SK-N-SH (cell line): ENCODE results near the gene SIRT2. TPM values are rescaled to one million over a fixed set of nuclear protein-coding genes. Genes with fewer than 3 reads are reported as not detected.
A peak's percentile ranks its signal among the peaks of the same experiment; 100 is the strongest.

Experiments
- CTCF ChIA-PET: fragments of 300-600, 350-600 bp; formaldehyde crosslinking; extraction: SDS; loops from one replicate; lab custom pipeline; 2021; lab: Yijun Ruan, JAX
- POLR2A ChIA-PET: fragments of 350-600 bp; sonication (Branson Sonifier 250); formaldehyde crosslinking; extraction: SDS; loops from one replicate; lab custom pipeline; 2020; ENCODE audit warnings: antibody characterized with exemption, inconsistent platforms; lab: Yijun Ruan, JAX
- DNase-seq: peaks from one replicate; pipeline ENCODE4 v3.0.0; 2012
- H2AFZ ChIP-seq: fragments of 200-600 bp; sonication (generic); 2 replicates; pipeline ENCODE4 v1.8.1; 2016; ENCODE audit warnings: antibody characterized with exemption, mild to moderate bottlenecking, low read depth
- H3F3A ChIP-seq: fragments of 200-600 bp; sonication (generic); replicated peaks from 2 replicates; pipeline ENCODE3; 2016; ENCODE audit warnings: antibody characterized with exemption, mild to moderate bottlenecking; ENCODE audit not compliant: insufficient read depth
- H3K27ac ChIP-seq, 2 experiments: fragments of 200-500 bp in 1 of 2; fragments of 200-600 bp in 1 of 2; sonication (Bioruptor generic) in 1 of 2; sonication (generic), shearing (Covaris generic) in 1 of 2; 2 replicates each; pipeline versions ENCODE4 v1.5.1 to v1.6.1; 2014 to 2016; ENCODE audit warnings: low read depth in 2 of 2, inconsistent platforms in 1 of 2, low read length in 1 of 2, mild to moderate bottlenecking in 1 of 2, mixed read lengths in 1 of 2
- H3K27me3 ChIP-seq: fragments of 200-600 bp; sonication (generic), shearing (Covaris generic); 2 replicates; pipeline ENCODE4 v1.6.1; 2016; ENCODE audit warnings: mixed run types; ENCODE audit not compliant: insufficient read depth
- H3K36me3 ChIP-seq, 2 experiments: fragments of 200-500 bp in 1 of 2; fragments of 200-600 bp in 1 of 2; sonication (Bioruptor generic) in 1 of 2; sonication (generic) in 1 of 2; replicated peaks in 1 of 2; 2 replicates each; pipeline versions ENCODE3 to v1.5.1; 2014 to 2016; ENCODE audit warnings: low read length in 1 of 2, mild to moderate bottlenecking in 1 of 2; ENCODE audit not compliant: insufficient read depth in 2 of 2, control insufficient read depth in 1 of 2
- H3K4me1 ChIP-seq, 2 experiments: fragments of 200-500 bp in 1 of 2; fragments of 200-600 bp in 1 of 2; sonication (Bioruptor generic) in 1 of 2; sonication (generic), shearing (Covaris generic) in 1 of 2; 2 replicates each; pipeline versions ENCODE4 v1.5.1 to v1.6.1; 2014 to 2016; ENCODE audit warnings: low read depth in 1 of 2, low read length in 1 of 2, mixed run types in 1 of 2; ENCODE audit not compliant: insufficient read depth in 2 of 2, control insufficient read depth in 1 of 2
- H3K4me2 ChIP-seq: fragments of 200-600 bp; sonication (generic), shearing (Covaris generic); 2 replicates; pipeline ENCODE4 v1.6.1; 2017; ENCODE audit warnings: mixed run types
- H3K4me3 ChIP-seq, 2 experiments: fragments of 200-500 bp in 1 of 2; fragments of 200-600 bp in 1 of 2; sonication (Bioruptor generic) in 1 of 2; sonication (generic), shearing (Covaris generic) in 1 of 2; 2 replicates each; pipeline versions ENCODE4 v1.5.1 to v1.8.1; 2014 to 2016; ENCODE audit warnings: low read depth in 2 of 2, inconsistent platforms in 1 of 2, low read length in 1 of 2, mild to moderate bottlenecking in 1 of 2, mixed read lengths in 1 of 2, moderate library complexity in 1 of 2
- H3K79me2 ChIP-seq: fragments of 200-600 bp; sonication (generic); 2 replicates; pipeline ENCODE4 v1.8.1; 2017; ENCODE audit warnings: mild to moderate bottlenecking; ENCODE audit not compliant: insufficient read depth
- H3K9ac ChIP-seq: fragments of 200-600 bp; sonication (generic); 2 replicates; pipeline ENCODE4 v1.6.1; 2017; ENCODE audit warnings: mixed run types
- H3K9me2 ChIP-seq: fragments of 200-600 bp; sonication (generic); 2 replicates; pipeline ENCODE4 v1.6.1; 2017; ENCODE audit warnings: mixed run types
- H3K9me3 ChIP-seq: fragments of 200-600 bp; sonication (generic); 2 replicates; pipeline ENCODE4 v1.6.1; 2017; ENCODE audit warnings: mixed run types, mild to moderate bottlenecking, moderate library complexity
- H4K20me1 ChIP-seq: fragments of 200-600 bp; sonication (generic); 2 replicates; pipeline ENCODE4 v1.6.1; 2017; ENCODE audit warnings: mild to moderate bottlenecking, mixed run types; ENCODE audit not compliant: insufficient read depth
- ELF1 ChIP-seq: IDR thresholded peaks from 2 replicates; pipeline ENCODE4 v1.4.0; 2012
- FOXJ3 ChIP-seq: sonication (generic); formaldehyde crosslinking; IDR thresholded peaks from 2 replicates; pipeline ENCODE4 v1.5.1; 2020; ENCODE audit warnings: mild to moderate bottlenecking, missing genetic modification reagents
- GABPA ChIP-seq: IDR thresholded peaks from 2 replicates; pipeline ENCODE4 v1.4.0; 2012; ENCODE audit warnings: low read depth, mild to moderate bottlenecking
- IRF3 ChIP-seq: fragments of 150-350 bp; IDR thresholded peaks from 2 replicates; pipeline ENCODE4 v1.6.1; 2016; ENCODE audit warnings: mild to moderate bottlenecking, low read depth, low read length
- JUND ChIP-seq: IDR thresholded peaks from 2 replicates; pipeline ENCODE4 v1.4.0; 2012
- MEF2A ChIP-seq: IDR thresholded peaks from 2 replicates; pipeline ENCODE4 v1.4.0; 2012; ENCODE audit warnings: low read depth, borderline replicate concordance
- NFIC ChIP-seq: IDR thresholded peaks from 2 replicates; pipeline ENCODE4 v1.4.0; 2012; ENCODE audit warnings: borderline replicate concordance
- POLR2AphosphoS5 ChIP-seq: IDR thresholded peaks from 2 replicates; pipeline ENCODE4 v1.6.1; 2012; ENCODE audit warnings: low read depth, low read length
- RFX5 ChIP-seq: IDR thresholded peaks from 2 replicates; pipeline ENCODE4 v1.6.1; 2012; ENCODE audit warnings: mild to moderate bottlenecking, improper control_type of control experiment, low read length
- TCF12 ChIP-seq: IDR thresholded peaks from 2 replicates; pipeline ENCODE4 v1.4.0; 2012
- TEAD4 ChIP-seq: IDR thresholded peaks from 2 replicates; pipeline ENCODE4 v1.4.0; 2012; ENCODE audit warnings: mild to moderate bottlenecking, borderline replicate concordance; ENCODE audit not compliant: insufficient read depth
- USF2 ChIP-seq: fragments of 150-350 bp; IDR thresholded peaks from 2 replicates; pipeline ENCODE4 v1.6.1; 2017; ENCODE audit warnings: antibody characterized with exemption, low read length, low read depth, borderline replicate concordance
- WGBS: methylation state at CpG from one replicate; pipeline ENCODE4 v1.1.6; 2017; ENCODE audit warnings: low lambda C conversion rate; 5-methylcytosine and 5-hydroxymethylcytosine counted together
- polyA plus RNA-seq, 3 experiments: library from polyadenylated mRNA; depleted of rRNA; stranded (reverse); fragments of >200 nt; gene quantifications; 2 replicates each; pipeline ENCODE4 v1.2.3, GENCODE V29; 2012
- TF ChIP-seq, protein P1 (sequence below): IDR thresholded peaks from 2 replicates; pipeline ENCODE4 v1.4.0; 2012; ENCODE audit warnings: low read depth, borderline replicate concordance
- TF ChIP-seq, protein P2 (sequence below): IDR thresholded peaks from 2 replicates; pipeline ENCODE4; 2012
- TF ChIP-seq, protein P3 (sequence below): IDR thresholded peaks from 2 replicates; pipeline ENCODE4 v1.4.0; 2012; ENCODE audit warnings: low read depth

SIRT2 gene
- polyA plus RNA-seq, 1 of the 3 experiments (the other 2 are of a cell fraction): 39.3 TPM

- peaks cover 36 to 46% of the 10 kb centered on the region in 2 experiments for H3K36me3 ChIP-seq
- peaks cover 25% of the 10 kb centered on the region for H3K79me2 ChIP-seq
- no peaks in the 10 kb centered on the region for H3K27me3 ChIP-seq
- CTCF ChIA-PET: no interaction called here
- H3K4me2 ChIP-seq: peak overlapping the region; percentile 21; the same call in 1 of the 2 replicates
- TF ChIP-seq, protein P1, sequence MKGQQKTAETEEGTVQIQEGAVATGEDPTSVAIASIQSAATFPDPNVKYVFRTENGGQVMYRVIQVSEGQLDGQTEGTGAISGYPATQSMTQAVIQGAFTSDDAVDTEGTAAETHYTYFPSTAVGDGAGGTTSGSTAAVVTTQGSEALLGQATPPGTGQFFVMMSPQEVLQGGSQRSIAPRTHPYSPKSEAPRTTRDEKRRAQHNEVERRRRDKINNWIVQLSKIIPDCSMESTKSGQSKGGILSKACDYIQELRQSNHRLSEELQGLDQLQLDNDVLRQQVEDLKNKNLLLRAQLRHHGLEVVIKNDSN: no peak
- TF ChIP-seq POLR2AphosphoS5 (no peak), RFX5 (no peak), JUND (no peak), GABPA (no peak), IRF3 (no peak), USF2 (no peak), ELF1 (no peak), NFIC (no peak), MEF2A (no peak), TCF12 (no peak), FOXJ3 (CRISPR knock-in tag) (no peak), TEAD4 (no peak)
- TF ChIP-seq, protein P2, sequence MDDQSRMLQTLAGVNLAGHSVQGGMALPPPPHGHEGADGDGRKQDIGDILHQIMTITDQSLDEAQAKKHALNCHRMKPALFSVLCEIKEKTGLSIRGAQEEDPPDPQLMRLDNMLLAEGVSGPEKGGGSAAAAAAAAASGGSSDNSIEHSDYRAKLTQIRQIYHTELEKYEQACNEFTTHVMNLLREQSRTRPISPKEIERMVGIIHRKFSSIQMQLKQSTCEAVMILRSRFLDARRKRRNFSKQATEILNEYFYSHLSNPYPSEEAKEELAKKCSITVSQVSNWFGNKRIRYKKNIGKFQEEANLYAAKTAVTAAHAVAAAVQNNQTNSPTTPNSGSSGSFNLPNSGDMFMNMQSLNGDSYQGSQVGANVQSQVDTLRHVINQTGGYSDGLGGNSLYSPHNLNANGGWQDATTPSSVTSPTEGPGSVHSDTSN: no peak
- TF ChIP-seq, protein P3, sequence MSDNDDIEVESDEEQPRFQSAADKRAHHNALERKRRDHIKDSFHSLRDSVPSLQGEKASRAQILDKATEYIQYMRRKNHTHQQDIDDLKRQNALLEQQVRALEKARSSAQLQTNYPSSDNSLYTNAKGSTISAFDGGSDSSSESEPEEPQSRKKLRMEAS: no peak
- DNase-seq: no peak
- peak overlapping the region; percentile 68 to 82 for H3K27ac ChIP-seq
- WGBS: 81% methylated on average over 8 of the region's 8 CpGs
- peaks cover 33 to 68% of the 10 kb centered on the region in 2 experiments; a peak in 3 of 4 replicates for H3K4me1 ChIP-seq
- no peaks in the 10 kb centered on the region for H3K9me3 ChIP-seq
- H3K9ac ChIP-seq: peak overlapping the region; percentile 0; the same call in 1 of the 2 replicates
- peaks cover 73% of the 10 kb centered on the region for H3F3A ChIP-seq
- no peak overlapping the region for H3K4me3 ChIP-seq
- no peaks in the 10 kb centered on the region for H3K9me2 ChIP-seq
- POLR2A ChIA-PET: no interaction called here
- H2AFZ ChIP-seq: no peak overlapping the region
- H4K20me1 ChIP-seq: peaks cover 34% of the 10 kb centered on the region
These were observed 63.0 kb downstream of the SIRT2 start for GRCh38 chr19:38836159-38836982.
